Stomach (tissue), 9 donors: Measurements from ENCODE around the gene PRKCE. TPM values are rescaled to one million over a fixed set of nuclear protein-coding genes. Genes with fewer than 3 reads are reported as not detected.

Experiments
- DNase-seq, 2 donors: peaks; one replicate each; pipeline versions ENCODE4 v3.0.0 to v3.0.0-alpha.2; 2013 to 2019
- H3K27ac ChIP-seq, 5 donors: fragments of 200-600 bp in 4 of 5; sonication (generic) in 4 of 5; one replicate each; pipeline ENCODE4 v1.5.1; 2013 to 2019; ENCODE audit warnings: mild to moderate bottlenecking in 1 of 5, moderate library complexity in 1 of 5
- H3K27me3 ChIP-seq, 3 donors: fragments of 200-600 bp; sonication (generic); one replicate each; pipeline ENCODE4 v1.5.1; 2017 to 2019; ENCODE audit warnings: mixed run types in 1 of 3
- H3K36me3 ChIP-seq, 4 donors: fragments of 200-600 bp; sonication (generic); 1 replicate in 3 of 4; 2 replicates in 1 of 4; pipeline ENCODE4 v1.5.1; 2016 to 2019
- H3K4me1 ChIP-seq, 4 donors: fragments of 200-600 bp; sonication (generic); one replicate each; pipeline ENCODE4 v1.5.1; 2016 to 2019
- H3K4me3 ChIP-seq, 4 donors: fragments of 200-600 bp; sonication (generic) in 3 of 4; one replicate each; pipeline ENCODE4 v1.5.1; 2016 to 2019; ENCODE audit warnings: mild to moderate bottlenecking in 1 of 4
- H3K9me3 ChIP-seq, 4 donors: fragments of 200-600 bp; sonication (generic); one replicate each; pipeline ENCODE4 v1.5.1; 2016 to 2019
- CTCF ChIP-seq, 7 experiments: fragments of 450-650 bp in 4 of 7; fragments of 200-600 bp in 3 of 7; sonication (generic) in 3 of 7; IDR thresholded peaks; one replicate each; pipeline ENCODE4 v1.5.1; 2016 to 2019; ENCODE audit warnings: antibody characterized with exemption in 7 of 7, control low read depth in 2 of 7, mild to moderate bottlenecking in 1 of 7
- EP300 ChIP-seq: sonication (generic); formaldehyde crosslinking; IDR thresholded peaks from one replicate; pipeline ENCODE4 v1.6.1; 2017; ENCODE audit warnings: antibody characterized with exemption
- POLR2A ChIP-seq, 4 donors: fragments of 450-650 bp; IDR thresholded peaks; one replicate each; pipeline ENCODE4 v1.6.1; 2016; ENCODE audit warnings: antibody characterized with exemption in 4 of 4, control low read depth in 2 of 4, mild to moderate bottlenecking in 1 of 4, moderate library complexity in 1 of 4
- POLR2AphosphoS5 ChIP-seq, 3 donors: sonication (generic); formaldehyde crosslinking; IDR thresholded peaks; one replicate each; pipeline ENCODE4 v1.6.1; 2016; ENCODE audit warnings: antibody characterized with exemption in 3 of 3
- WGBS, 5 donors: extraction: QIAGEN DNeasy Blood & Tissue Kit in 3 of 5; methylation state at CpG; one replicate each; pipeline versions ENCODE4 v1.1.5 to v1.1.7; 2013 to 2018; 5-methylcytosine and 5-hydroxymethylcytosine counted together
- intact Hi-C: fragments of 100-400 bp; cut with DNase I; formaldehyde crosslinking; loops from one replicate; pipeline ENCODE4 v1.15.1; 2023; ENCODE audit warnings: low total_unique reads
- polyA plus RNA-seq, 3 donors: library from polyadenylated mRNA; stranded (reverse); fragments of 200-250 nt; gene quantifications; one replicate each; pipeline ENCODE4 v1.2.3, GENCODE V29; 2013
- total RNA-seq, 5 donors: library from RNA; depleted of rRNA; stranded (reverse); fragments of >200 nt; gene quantifications; one replicate each; pipeline versions ENCODE4 v1.1.0 to v1.2.3, GENCODE V29; 2014 to 2016
- donor health status: healthy with polysubstance abuse.
- donor health status: Bipolar disorder and iron deficiency.
- donor health status: healthy.

Gene PRKCE
- total and polyA plus RNA-seq, 8 donors: 2.0 to 92.0 (median 10.0) TPM

DNA sequence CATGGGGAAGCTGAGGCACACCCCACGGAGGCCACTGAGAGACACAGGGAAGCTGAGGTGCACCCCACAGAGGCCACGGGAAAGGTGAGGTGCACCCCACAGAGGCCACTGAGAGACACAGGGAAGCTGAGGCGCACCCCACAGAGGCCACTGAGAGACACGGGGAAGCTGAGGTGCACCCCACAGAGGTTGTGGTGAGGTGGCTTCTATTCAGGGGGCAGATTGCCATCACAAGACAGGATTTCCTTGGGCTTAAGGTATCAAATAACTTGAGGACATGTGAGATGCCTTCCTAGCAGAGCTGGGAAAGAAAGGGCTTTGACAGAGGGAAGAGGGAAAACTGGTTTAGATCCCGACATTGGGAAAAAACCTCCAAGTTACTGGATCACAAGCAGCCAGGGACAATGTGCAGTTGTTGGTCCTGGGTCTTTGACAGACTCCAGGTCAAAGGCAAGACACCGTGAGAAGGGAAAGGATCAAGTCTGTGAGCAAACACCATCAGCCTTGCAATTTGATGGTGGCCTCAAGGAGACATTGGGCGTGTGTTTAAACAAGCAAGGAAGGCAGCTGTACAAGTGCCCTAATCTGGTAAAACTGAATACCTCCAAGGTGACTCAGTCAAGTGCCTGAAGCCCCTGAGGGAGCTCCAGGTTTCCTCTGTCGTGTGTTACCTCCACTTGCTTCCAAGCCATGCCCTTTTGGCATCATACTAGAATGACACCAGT is 512.5 kb downstream of the PRKCE start:
- Histone ChIP-seq H3K36me3 (peaks cover 3 to 20% (median 10%) of the 10 kb centered on the region in 4 donors), H3K27ac (peak overlapping the region in 4 of 5 donors; percentile 30 to 80 (median 60)), H3K4me1 (peaks cover 13 to 46% (median 27%) of the 10 kb centered on the region in 4 donors), H3K9me3 (no peaks in the 10 kb centered on the region), H3K27me3 (no peaks in the 10 kb centered on the region), H3K4me3 (no peak overlapping the region)
- peak in 1 of 2 donors; percentile 81 for DNase-seq
- intact Hi-C loops: no loop called here
- TF ChIP-seq POLR2AphosphoS5 (IDR thresholded peaks at IDR 0.05) (peak in 1 of 3 donors; percentile 45), POLR2A (IDR thresholded peaks at IDR 0.05) (no peak)
- WGBS, 5 donors: 53 to 65% (median 64%) methylated on average over 8 of the region's 8 CpGs

GRCh38 chr2:46164529-46165301 is 513.2 kb downstream of the PRKCE start:
- no peak overlapping the region for H3K4me3 ChIP-seq
- no peaks in the 10 kb centered on the region for H3K9me3 ChIP-seq
- H3K4me1 ChIP-seq: peaks cover 13 to 49% (median 27%) of the 10 kb centered on the region in 4 donors
- peaks cover under 1 to 13% (median 7%) of the 10 kb centered on the region in 4 donors for H3K36me3 ChIP-seq
- TF ChIP-seq POLR2AphosphoS5 (IDR thresholded peaks at IDR 0.05) (peak in 2 of 3 donors; percentile 23 to 78), POLR2A (IDR thresholded peaks at IDR 0.05) (no peak)
- no peaks in the 10 kb centered on the region for H3K27me3 ChIP-seq
- DNase-seq: peak; percentile 62 to 84
- intact Hi-C loops: no loop called here
- peak overlapping the region in 4 of 5 donors; percentile 30 to 80 (median 60) for H3K27ac ChIP-seq
- WGBS, 5 donors: 49 to 66% (median 51%) methylated on average over 10 of the region's 10 CpGs

DNA sequence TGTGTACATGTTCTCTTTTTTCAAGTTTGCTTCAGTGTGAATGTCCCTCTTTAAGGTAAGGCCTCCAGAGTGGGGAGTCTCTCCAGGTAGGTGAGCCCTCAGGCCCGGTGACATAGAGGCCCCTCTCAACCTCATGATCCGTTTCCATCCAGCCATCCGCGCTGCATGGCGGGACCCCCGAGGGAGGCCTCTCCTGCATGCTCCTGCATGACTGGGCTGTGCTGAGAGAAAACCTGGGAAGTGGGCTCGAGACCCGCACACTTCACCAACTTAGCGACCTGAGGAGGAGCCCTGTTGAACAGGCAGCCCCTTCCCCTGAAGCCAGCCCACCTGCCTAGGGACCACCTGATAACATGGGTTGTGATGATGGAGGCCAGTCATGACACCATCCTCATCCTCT is 514.4 kb downstream of the PRKCE start:
- Histone ChIP-seq H3K4me3 (no peak overlapping the region), H3K36me3 (peaks cover 0 to 1% (median 0%) of the 10 kb centered on the region in 4 donors), H3K9me3 (no peaks in the 10 kb centered on the region), H3K4me1 (peaks cover 18 to 59% (median 32%) of the 10 kb centered on the region in 4 donors), H3K27ac (peak overlapping the region in 1 of 5 donors; percentile 79), H3K27me3 (no peaks in the 10 kb centered on the region)
- intact Hi-C loops: no loop called here
- TF ChIP-seq CTCF (IDR thresholded peaks at IDR 0.05) (no peak), POLR2A (IDR thresholded peaks at IDR 0.05) (no peak), EP300 (no peak), POLR2AphosphoS5 (IDR thresholded peaks at IDR 0.05) (no peak)
- no peak for DNase-seq
- WGBS, 5 donors: 96 to 99% (median 97%) methylated on average over 7 to 9 of the region's 9 CpGs

DNA sequence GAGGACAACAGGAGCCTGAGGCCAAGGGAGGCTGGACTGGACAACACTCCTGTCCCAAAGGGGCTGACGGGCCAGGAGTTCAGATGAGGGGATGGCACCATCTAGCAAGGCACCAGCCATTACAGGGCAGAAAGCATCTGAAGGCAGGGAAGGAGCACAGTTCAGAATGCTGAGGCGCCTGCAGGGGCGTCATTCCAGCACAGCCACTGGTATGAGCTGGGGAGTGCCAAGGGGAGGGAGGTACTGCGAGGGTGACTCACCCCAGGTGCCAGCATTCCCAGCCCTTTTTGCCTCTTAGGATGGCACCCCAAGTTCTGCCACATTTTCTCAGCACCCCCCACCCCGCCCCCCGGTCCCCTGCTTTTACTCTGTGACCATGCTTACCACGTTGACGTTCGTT is 515.9 kb downstream of the PRKCE start:
- no peak overlapping the region for H3K4me3 ChIP-seq
- H3K27me3 ChIP-seq: no peaks in the 10 kb centered on the region
- H3K36me3 ChIP-seq: no peaks in the 10 kb centered on the region
- TF ChIP-seq EP300 (no peak), POLR2A (IDR thresholded peaks at IDR 0.05) (no peak), POLR2AphosphoS5 (IDR thresholded peaks at IDR 0.05) (no peak), CTCF (IDR thresholded peaks at IDR 0.05) (no peak)
- H3K4me1 ChIP-seq: peaks cover 21 to 59% (median 35%) of the 10 kb centered on the region in 4 donors
- intact Hi-C loops: no loop called here
- H3K9me3 ChIP-seq: no peaks in the 10 kb centered on the region
- DNase-seq: no peak
- H3K27ac ChIP-seq: no peak overlapping the region
- 94 to 99% (median 97%) methylated on average over 8 to 9 of the region's 9 CpGs for WGBS, 5 donors

- Histone ChIP-seq H3K4me3 (no peak overlapping the region), H3K36me3 (no peaks in the 10 kb centered on the region), H3K27me3 (no peaks in the 10 kb centered on the region), H3K9me3 (no peaks in the 10 kb centered on the region), H3K27ac (no peak overlapping the region), H3K4me1 (peaks cover 21 to 53% (median 34%) of the 10 kb centered on the region in 4 donors)
- intact Hi-C loops: no loop called here
- DNase-seq: no peak
- 82 to 95% (median 92%) methylated on average over 3 of the region's 3 CpGs for WGBS, 5 donors
- TF ChIP-seq CTCF (IDR thresholded peaks at IDR 0.05): no peak
- TF ChIP-seq POLR2A (IDR thresholded peaks at IDR 0.05): no peak
- TF ChIP-seq POLR2AphosphoS5 (IDR thresholded peaks at IDR 0.05): no peak
- TF ChIP-seq EP300: no peak
These were observed 516.4 kb downstream of the PRKCE start for GRCh38 chr2:46167924-46168323.
